Non-pigmented ciliary epithelial cell (primary cell): ENCODE results near the gene OSGEPL1.
A peak's percentile ranks its signal among the peaks of the same experiment; 100 is the strongest.
"Not testable (repeated sequence)": the region's sequence is repeated elsewhere in the genome, so short reads cannot be mapped to it uniquely, and the experiment has no call there.

Experiments used
- DNase-seq: peaks from one replicate; pipeline ENCODE4 v3.0.0-alpha.2; 2010; ENCODE audit warnings: low read depth

The OSGEPL1 gene, protein sequence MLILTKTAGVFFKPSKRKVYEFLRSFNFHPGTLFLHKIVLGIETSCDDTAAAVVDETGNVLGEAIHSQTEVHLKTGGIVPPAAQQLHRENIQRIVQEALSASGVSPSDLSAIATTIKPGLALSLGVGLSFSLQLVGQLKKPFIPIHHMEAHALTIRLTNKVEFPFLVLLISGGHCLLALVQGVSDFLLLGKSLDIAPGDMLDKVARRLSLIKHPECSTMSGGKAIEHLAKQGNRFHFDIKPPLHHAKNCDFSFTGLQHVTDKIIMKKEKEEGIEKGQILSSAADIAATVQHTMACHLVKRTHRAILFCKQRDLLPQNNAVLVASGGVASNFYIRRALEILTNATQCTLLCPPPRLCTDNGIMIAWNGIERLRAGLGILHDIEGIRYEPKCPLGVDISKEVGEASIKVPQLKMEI

DNA sequence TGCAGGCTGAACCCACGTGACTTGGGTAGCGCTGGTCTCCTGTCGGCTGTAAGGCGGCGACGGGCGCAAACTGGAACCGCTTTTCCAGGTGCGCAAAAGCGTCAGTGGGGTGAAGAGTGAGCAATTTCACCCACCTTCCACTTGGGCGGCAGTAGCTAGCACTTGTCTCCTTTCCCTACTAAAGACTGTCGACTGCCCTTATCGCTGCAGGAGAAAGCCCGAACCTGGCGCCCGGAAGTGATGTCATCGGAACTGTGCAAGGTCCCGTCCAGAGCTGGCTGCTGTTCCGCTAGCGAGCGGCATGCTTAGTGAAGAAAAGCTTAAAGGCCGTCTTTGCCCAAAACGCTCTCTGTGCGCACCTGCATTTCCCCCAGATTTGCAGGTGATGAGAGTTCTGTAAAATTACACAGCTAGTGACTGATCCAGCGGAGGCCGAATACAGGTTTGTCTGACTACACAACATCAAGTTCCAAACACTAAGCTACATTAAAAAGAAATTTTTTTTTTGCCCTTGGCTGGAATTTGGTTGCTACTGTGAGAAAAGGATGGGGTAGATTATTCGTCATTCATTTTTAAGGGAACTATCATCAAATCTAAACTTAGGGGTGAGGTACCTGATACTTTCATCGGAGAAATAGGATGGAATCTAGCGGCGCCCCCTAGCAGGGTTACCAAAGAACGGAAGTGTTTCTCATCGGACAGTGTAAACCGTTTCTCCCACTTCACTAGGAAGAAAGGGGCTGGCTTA is at the start of gene OSGEPL1:
Gene OSGEPL1 (minus strand): TSS at position 242 of the 748 bp plus-strand sequence. CDS start 1,152 bp downstream, outside the sequence.
- DNase-seq, result peak; percentile 64

DNA sequence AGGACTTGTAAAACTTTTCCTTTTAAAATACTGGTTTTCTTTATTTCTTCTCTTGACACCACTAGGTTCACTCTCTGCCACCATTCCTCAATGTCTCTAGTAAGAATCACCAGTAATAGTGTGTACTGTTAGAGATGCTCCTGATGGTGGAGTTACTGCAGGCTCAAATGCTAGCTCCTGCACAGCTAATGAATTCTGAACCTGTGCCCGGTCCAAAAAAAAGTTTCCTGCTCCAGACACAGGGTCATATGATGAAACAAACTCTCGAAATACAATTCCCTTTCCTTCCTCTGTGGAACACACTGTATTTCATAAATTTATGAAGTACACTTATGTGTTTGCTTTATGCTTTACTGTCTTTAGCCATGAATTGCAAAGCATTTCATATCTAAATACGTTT is 40.8 kb upstream of the OSGEPL1 start:
- no peak for DNase-seq

DNA sequence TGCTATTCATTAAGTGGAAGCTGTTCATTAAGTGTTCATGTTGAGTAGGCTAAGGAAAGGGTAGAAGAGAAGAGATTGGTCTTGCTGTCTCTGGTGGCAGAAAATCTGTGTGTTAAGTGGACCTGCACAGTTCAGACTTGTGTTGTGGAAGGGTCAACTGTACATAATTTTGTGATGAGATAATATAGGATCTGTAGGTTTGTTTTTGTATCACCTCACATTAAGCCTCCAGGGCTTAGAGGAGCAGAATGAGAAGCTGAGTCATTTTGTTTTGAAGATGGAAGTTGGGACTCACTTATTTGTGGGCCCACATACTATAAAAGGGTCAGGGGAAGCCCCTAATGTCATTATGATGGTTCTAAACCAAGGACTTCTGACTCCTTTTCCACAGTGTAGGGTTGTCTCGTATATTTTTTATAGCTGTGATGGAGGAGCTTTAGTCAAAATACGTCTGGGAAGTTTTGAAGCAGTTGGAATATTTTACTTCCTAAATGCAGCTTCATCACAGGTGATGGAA is 39.9 kb upstream of the OSGEPL1 start:
- no peak for DNase-seq

DNA sequence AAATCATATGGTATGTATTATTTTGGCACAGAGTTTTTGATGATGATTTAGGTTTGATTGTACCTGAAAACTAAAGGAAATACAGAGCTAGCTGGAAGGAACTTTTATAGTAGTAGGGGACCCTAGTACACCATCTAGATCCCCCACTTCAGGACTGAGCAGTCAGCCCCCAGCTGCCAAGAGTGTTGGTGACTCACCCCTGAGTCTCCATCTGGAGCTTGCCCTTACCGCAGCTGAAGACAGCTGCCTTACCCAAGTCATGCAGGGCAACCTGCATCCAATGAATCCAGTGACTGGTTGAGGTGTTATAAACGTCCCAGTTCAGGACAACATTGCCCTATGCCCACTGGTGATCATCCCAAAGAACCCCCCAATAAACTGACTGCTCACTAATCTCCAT is 36.9 kb upstream of the OSGEPL1 start:
- no peak for DNase-seq

DNA sequence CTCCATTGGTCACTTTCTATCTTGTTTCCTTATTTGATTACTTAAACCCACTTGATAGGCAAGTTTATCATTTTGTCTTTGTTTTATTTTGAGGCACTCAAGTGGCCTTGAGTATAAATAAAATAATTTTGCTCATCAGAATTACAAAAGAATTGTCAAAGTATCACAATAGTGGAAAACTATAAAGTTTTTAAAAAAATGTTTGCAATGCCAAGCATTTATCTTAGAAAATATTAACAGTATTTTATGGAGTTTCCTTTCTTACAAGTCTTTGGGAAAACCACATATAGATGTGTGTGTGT is 36.4 kb upstream of the OSGEPL1 start:
- no peak for DNase-seq

DNA sequence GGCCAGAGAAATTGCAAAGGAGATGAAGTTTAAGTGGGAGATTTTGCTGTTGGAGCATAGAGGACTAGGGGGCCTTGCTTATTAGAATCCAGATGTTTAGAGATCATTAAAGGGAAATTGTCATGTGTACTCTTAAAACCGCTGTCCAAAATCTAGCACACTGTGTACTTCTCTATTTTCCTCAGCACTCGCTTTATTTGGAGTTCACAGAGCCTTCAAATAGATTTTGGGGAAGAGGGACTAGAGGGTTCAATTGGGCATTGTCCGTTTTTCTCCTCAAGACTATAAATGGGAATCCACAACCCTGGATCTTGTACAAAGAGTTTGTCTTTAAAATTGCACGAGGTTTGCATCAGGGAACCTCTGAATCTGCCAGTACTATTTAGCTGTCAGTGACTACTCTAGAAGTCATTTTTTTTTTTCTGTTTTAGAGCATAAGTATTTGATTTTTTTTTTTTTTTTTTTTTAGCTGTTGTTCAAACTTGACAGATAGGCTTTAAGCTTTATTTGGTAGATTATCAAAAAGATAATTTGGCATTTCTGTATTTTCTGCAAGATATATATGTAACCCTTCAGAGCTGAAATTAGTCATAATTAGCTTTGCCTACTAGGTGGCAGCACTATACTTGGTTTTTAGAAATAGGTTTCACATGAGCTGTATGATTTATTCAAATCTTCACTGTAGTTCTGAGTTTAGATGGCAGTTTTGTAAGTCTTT is 35.9 kb upstream of the OSGEPL1 start:
- no peak for DNase-seq

DNA sequence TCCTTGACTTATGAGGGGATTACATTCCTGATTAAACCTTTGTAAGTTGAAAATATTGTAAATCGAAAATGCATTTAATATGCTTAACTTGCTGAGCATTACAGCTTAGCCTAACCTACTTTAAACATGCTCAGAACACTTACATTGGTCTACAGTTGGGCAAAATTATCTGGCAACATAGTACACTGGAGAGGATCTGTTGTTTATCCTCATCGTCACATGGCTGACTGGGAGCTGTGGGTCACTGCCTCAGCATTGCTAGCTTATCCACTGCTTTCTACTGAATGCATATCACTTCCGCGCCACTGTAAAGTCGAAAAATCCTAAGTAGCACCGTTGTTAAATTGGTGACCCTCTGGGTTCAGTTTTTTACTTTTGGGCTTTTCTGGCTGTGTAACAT is 35.3 kb upstream of the OSGEPL1 start:
- no peak for DNase-seq

DNA sequence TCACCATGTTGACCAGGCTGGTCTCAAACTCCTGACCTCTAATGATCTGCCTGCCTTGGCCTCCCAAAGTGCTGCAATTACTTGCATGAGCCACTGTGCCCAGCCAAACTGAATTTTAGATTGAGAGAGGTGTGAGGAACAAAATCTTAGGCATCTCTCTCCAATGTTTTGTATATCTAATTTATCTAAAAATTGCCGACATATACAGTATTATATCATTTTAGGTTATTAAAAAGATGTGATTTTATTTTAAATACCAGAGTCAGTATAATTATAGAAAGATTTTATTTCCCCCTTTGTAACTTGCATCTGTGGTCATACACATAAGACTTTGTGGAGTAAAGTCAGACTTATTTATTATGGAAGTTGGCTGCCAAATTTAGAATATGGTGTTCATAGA is 31.7 kb upstream of the OSGEPL1 start:
- DNase-seq, result no peak

DNA sequence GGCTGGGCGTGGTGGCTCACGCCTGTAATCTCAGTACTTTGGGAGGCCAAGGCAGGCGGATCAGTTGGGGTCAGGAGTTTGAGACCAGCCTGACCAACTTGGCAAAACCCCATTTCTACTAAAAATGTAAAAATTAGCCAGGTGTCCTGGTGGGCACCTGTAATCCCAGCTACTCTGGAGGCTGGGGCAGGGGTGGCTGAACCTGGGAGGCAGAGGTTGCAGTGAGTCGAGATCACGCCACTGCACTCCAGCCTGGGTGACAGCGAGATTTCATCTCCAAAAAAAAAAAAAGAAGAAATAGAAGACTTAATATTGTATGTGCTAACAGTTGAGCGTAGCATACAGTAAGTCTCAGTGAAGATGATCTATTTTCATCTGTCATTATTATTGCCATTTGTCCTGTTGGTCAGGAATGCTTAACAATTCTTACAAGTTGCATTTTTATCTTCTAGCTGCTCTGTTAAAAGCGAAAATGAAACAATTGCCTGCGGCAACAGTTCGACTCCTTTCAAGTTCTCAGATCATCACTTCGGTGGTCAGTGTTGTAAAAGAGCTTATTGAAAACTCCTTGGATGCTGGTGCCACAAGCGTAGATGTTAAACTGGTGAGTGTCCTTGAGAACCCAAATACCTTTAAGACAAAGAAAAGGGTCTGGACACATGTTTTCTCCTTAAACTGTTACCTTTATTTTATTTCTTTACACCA is 28.9 kb upstream of the OSGEPL1 start:
- DNase-seq, result no peak

DNA sequence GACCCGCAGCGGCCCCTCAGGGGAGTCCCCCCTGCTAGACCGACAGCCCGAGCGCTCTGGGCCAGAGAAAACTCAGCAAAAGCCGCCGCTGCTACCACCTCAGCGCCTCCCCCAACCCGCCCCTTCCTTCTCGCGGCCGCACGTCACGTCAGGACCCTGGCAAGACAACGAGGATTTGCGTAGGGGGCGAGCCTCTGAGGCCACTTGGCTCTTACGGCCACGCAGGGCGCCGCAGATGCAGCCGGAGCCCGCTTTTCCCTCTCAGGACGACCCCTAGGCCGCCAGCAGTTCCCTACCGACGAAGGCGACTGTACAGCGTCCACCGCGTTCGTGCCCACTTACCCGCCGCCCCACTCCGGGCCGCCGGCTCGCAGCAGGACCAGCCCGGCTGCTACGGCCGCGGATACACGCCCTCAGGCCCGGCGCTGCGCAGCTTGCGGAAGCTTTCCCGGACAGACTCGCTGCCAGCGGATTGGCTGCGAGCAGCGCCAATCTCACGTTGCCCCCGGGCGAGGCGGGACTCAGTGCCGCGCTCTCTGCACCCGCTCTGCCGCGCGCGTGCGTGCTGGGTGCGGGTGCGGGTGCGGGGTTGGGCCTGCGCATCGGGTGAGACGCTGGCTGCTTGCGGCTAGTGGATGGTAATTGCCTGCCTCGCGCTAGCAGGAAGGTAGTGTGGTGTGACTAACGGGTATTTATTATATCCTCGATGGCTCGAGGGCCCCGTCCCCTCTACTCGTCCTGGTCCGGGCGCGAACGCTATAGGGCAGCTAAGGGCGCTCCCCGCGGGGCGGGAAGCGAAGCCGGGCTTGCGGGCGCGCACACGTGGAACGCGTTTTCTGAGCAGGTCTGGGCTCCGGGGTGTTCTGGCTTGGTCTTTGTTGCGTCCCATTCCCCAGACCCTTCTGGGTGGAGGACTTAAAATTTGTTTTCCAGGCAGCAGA is 21.6 kb upstream of the OSGEPL1 start, which contains the start of the genes ORMDL1 and PMS1:
Gene ORMDL1 (minus strand): TSS at position 413 of the 941 bp plus-strand sequence. CDS start 1,744 bp downstream, outside the sequence.
Gene PMS1 (plus strand): TSS at position 524 of the 941 bp plus-strand sequence. CDS start 7,360 bp downstream, outside the sequence.
- peak; percentile 78 for DNase-seq

DNA sequence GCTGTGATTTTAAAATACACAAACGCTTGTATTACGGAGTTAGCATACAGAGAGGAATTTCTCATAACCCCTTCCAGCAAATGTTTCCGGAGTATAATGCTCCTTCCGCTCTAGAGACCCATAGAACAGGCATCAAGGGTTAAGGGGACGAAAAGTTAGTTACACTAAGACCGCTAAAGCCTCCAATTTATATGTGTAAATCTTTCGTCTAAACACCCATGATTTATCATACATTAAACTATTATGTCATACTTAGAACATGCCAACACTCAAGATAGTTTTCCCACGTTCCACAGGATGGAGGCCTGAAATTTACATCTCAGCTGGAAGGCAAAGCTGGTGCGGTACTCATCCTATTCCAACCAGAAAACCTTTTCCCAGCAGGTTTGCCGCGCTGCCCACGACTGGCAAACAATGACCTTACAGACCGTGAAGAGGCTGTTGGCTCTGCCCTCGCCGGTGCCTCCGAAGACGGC is 20.9 kb upstream of the OSGEPL1 start:
- DNase-seq, result no peak

DNA sequence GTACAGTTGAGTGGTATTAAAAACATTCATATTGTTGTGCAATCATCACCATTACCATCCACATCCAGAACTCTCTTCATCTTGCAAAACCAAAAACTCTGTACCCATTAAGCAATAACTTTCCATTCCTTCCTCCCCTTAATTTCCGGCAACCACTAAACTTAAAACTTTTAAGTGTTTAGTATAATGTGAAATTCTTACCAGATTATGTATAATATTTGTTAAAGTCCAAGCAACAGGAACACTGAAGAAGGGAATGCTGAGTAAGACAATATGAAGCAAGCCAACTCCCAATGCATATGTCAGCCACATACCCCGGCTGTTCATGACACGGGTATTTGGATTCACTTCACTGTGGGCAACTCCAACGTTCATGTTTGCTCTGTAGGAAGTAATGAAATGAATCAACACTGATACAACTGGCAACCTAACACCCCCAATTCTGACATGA is 19.7 kb upstream of the OSGEPL1 start:
- no peak for DNase-seq

DNA sequence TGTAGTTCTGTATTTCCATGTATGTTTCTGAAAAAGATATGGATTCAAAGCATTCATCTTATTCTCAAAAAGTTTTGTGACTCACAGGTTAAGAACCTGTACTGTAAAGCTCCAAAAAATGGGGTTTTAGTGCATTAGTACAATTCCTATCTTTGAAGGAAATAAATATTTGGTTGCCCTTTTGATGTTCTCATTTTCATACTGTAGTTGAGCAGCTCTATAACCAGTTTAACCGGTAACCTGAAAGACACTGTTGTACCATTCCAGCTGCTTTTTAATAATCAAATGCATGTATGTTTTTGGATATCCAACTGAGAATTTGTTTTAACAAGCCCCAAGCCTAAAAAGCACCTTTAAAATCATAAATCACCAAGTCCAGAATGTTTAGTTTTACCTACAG is 9.6 kb upstream of the OSGEPL1 start:
- no peak for DNase-seq

DNA sequence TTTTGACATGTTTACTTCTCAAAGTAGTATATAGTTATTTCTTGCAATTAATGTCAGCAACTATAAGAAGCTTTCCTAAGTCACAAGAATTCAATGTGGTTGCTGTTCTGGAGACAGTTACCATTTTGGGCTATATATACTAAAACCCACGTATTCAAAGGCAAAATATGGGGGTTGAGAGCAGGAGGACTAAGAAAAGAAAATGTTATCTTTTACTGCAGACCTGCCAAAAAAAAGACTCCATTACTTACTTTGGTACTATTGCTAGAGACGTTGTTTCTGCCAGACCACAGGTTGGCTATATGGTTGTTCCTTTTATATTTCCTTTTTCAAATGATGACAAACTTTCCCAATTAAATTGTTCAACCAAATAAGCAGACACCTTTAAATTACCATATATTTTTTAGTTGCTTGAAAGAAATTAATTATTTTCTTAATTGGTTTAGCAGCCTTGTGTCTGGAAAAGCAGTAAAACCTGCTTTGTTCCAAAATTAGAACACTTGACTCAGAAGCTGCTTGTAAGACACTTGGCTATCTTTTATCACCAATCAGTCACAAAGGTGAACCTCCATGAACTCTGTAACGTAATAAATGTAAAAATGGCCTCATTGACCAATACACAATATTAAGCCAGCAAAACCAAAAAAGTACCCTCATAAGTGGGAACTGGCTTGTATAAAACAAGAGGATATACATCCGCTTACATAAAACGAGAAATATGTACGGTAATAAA is 8.2 kb upstream of the OSGEPL1 start:
- no peak for DNase-seq

DNA sequence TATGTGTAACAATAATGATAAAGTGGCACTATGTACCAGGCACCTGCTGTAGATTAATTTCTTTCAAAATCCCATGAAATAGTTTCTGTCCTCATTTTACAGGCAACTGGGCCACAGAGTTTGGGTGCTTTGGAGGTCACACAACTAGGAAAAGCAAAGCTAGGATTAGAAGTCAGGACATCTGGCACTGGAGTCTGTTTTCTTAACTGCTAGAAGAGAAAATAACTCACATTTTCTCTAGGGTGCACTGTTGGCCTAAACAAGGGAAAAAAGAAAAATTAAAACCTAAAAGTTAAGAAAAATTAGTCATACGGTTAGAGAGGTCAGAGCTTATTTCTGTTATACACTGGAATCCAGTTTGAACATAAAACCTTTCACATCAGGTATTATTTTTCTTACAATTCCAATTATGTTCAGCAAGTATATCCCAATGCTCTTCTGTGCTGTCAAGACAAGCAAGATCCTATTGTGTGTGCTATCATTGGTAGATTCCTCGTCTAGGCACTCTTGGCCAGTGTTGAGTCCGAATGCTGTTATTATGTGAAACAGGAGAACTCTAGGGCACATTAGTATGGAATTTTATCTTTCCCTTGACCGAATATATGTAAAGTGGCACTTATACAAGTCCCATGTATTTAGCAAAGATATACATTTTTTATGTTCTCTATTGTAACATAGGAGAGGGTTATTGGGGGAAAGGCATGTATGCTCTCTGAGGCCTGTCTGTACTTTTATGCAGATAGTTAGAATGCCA is 1.5 kb upstream of the OSGEPL1 start:
- no peak for DNase-seq

DNA sequence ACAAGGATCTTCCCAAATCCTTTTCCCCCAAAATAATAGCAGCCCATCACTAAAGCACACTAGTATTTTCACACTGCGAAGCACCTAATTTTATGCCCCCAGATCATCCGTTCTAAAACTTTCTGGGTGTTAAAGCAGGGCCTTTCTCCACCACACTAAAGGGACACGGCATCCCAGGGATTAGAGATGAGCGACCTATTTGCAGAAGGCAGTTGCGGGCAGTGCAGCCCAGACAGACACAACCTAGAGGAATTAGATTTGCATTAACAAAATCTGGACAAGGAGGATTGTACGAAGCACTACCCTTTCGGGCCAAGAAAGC is 402 bp downstream of the OSGEPL1 start:
- no peak for DNase-seq

DNA sequence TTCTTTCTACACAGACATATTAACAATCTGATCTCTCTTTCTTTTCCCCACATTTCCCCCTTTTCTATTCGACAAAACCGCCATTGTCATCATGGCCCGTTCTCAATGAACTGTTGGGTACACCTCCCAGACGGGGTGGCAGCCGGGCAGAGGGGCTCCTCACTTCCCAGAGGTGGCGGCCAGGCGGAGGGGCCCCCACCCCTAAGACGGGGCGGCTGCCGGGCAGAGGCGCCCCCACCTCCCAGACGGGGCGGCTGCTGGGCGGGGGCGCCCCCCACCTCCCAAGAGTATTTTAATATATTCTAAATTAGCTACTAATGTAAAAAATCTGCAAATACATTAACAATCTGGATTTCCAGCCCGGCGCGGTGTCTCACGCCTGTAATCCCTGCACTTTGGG is 2.4 kb downstream of the OSGEPL1 start:
- DNase-seq, result not testable (repeated sequence)

DNA sequence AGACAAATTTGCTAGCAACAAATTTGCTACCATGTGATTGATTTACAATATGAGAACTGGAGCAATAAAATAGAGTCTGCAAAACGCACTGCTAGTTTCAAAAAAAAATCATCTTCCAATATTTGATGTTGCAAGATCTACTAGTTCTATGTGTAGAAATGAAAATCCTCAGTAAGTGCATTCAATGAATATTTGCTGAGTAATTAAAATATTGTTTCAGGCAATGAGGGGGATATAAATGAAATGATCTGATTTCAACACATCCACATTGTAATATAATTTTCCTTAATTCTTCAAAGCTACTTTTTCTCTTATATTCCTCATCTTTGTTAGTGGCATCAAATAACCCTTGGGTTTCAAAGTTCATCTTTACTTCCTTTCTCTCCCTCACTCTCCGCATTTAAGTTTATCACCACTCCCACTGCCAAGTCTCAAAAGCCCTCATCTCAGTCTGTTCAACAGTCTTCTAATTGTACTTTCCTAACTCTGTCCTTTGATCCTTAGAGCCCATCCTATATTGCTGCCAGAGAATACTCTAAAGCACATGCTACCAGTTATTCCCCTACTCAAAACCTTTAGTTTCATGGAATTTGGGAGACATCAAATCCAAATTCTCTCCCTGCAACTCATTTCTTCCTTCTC is 6.2 kb downstream of the OSGEPL1 start:
- DNase-seq, result no peak
